ENCODE measurements around the gene TRIM29. TPM values are rescaled to one million over a fixed set of nuclear protein-coding genes. Genes with fewer than 3 reads are reported as not detected.

The TRIM29 gene
- total RNA-seq, 1 donor from 2014 or later, result 146 TPM

DNA sequence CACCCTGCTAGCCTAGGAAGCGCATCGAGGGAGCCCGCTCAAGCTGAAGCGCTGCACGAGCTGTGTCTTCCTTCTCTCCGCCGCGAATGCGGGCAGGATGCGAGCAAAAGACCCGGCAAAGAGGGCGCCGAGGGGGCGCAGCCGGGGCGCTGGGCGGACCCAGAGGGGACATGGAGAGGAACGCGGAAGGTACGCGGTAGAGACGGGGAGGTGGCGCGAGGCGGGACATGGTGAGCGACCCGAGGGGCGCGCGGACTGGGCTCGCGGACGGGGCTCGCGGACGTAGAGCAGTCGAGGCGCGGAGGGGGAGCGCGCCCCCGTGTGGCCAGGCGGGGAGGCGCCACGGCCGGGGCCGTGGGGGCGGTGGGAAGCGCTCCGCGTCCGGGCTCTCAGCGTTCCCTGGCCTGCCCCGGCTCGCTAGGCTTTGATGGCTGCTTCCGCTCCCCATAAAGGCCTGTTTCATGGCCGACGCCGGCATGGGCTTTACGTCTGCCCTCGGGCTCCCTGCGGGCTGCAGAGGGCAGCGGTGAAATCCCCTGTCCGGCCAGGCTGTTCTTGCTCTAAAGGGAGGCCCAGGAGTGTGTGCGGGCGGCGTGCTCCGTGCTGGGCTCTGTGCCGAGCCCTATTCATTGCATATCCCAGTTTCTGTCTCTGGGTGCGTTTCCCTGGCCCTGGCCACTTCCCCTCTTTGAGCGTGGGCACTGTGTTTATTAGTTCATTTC lies 31.2 kb upstream of the TRIM29 start:
- Histone ChIP-seq H3K36me3 (ENCODE audit: control insufficient read depth, insufficient read depth, low read length) (no peaks in the 10 kb centered on the region), H3K27me3 (ENCODE audit: control insufficient read depth, insufficient read depth, low read length) (no peaks in the 10 kb centered on the region), H3K4me3 (ENCODE audit: low read depth, low read length) (peak overlapping the region; percentile 47)
- FAIRE-seq (no peak), DNase-seq (ENCODE audit: low read depth) (peak; percentile 65)
- TF ChIP-seq, protein P1, sequence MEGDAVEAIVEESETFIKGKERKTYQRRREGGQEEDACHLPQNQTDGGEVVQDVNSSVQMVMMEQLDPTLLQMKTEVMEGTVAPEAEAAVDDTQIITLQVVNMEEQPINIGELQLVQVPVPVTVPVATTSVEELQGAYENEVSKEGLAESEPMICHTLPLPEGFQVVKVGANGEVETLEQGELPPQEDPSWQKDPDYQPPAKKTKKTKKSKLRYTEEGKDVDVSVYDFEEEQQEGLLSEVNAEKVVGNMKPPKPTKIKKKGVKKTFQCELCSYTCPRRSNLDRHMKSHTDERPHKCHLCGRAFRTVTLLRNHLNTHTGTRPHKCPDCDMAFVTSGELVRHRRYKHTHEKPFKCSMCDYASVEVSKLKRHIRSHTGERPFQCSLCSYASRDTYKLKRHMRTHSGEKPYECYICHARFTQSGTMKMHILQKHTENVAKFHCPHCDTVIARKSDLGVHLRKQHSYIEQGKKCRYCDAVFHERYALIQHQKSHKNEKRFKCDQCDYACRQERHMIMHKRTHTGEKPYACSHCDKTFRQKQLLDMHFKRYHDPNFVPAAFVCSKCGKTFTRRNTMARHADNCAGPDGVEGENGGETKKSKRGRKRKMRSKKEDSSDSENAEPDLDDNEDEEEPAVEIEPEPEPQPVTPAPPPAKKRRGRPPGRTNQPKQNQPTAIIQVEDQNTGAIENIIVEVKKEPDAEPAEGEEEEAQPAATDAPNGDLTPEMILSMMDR (IDR thresholded peaks at IDR 0.05; ENCODE audit: insufficient read depth, low read length, severe bottlenecking), result peak; percentile 87

DNA sequence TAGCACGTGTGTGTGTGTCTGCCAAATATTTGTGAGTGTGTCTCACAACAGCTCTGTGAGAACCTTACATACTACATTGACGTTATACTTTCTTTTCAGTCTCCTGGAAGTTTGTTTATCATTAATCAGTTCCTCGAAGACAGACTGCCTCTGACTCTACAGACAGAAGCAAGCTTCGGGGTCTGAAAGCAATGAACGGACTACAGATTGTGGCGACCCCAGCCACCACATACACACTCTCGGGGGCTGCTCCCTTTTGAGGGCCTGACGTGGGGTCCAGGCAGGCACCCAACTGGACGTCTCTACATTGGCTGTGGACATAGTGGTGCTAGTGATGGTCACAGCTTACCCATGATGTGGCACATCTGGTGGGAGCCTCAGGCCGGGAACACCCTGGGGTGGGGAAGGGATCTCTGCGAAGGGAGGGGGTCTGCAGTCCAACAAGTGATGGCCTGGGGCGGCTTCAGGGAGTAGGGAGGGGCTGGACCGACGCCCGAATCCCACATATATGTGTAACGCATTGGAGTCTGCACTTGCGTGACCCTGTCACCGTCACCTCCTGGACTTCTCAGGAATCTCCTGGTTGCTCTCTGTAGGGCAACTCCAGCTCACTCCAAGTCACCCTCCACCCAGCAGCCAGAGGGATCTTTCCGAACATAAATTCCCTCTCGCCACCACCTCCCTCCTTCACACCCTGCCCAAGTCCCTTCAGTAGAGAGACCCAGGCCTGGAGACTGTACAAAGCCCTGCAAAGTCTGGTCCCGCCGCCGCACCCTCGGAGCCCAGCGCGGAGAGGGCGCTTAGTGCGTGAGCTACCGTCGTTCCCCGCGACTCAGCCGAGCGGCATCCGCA lies 30.4 kb upstream of the TRIM29 start:
- no peak for FAIRE-seq
- Histone ChIP-seq H3K4me3 (ENCODE audit: low read depth, low read length) (peak overlapping the region; percentile 47), H3K27me3 (ENCODE audit: control insufficient read depth, insufficient read depth, low read length) (no peaks in the 10 kb centered on the region), H3K36me3 (ENCODE audit: control insufficient read depth, insufficient read depth, low read length) (no peaks in the 10 kb centered on the region)
- DNase-seq (ENCODE audit: low read depth), result no peak
- TF ChIP-seq, protein P1 (IDR thresholded peaks at IDR 0.05; ENCODE audit: insufficient read depth, low read length, severe bottlenecking), result no peak

DNA sequence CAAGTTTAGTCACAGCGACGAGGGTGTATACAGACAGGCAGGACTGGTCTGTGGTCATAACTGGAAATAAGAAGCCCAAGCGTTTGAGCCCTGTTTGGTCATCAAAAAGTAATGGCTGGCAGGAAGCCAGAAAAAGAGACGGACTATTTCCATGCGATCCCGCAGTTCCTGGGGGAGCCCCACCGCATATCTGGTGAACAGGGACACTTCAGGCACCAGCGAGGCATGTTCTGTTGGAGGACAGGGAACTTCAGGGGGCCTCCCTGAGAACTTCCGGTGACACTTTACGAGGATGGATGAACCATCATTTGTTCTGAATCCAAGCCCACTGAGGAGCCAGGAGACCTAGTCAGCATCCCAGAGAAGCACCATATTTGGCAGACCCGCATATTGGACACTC lies 29.7 kb upstream of the TRIM29 start:
- Histone ChIP-seq H3K27me3 (ENCODE audit: control insufficient read depth, insufficient read depth, low read length) (no peaks in the 10 kb centered on the region), H3K36me3 (ENCODE audit: control insufficient read depth, insufficient read depth, low read length) (no peaks in the 10 kb centered on the region), H3K4me3 (ENCODE audit: low read depth, low read length) (no peak overlapping the region)
- TF ChIP-seq, protein P1 (IDR thresholded peaks at IDR 0.05; ENCODE audit: insufficient read depth, low read length, severe bottlenecking), result no peak
- no peak for FAIRE-seq
- no peak for DNase-seq (ENCODE audit: low read depth)

DNA sequence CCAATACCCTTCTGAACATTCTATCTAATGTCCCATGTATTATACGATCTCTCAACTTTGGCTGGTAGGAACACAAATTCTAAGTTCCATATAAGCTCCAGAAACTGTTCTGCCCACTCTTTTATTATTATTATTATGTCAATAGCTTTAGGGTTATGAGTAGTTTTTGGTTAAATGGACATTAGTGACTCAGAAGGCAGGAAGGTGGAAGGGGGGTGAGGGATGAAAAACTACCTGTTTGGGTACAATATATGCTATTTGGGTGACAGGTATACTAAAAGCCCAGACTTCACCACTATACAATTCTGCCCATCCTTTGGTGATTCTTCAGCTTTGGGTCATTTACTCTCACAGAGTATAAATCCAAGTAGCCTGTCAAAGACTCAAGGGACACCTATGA lies 22.5 kb upstream of the TRIM29 start:
- DNase-seq (ENCODE audit: low read depth) (peak; percentile 51), FAIRE-seq (no peak)
- H3K27me3 ChIP-seq (ENCODE audit: control insufficient read depth, insufficient read depth, low read length), result no peaks in the 10 kb centered on the region
- no peak overlapping the region for H3K4me3 ChIP-seq (ENCODE audit: low read depth, low read length)
- TF ChIP-seq, protein P1 (IDR thresholded peaks at IDR 0.05; ENCODE audit: insufficient read depth, low read length, severe bottlenecking), result no peak
- H3K36me3 ChIP-seq (ENCODE audit: control insufficient read depth, insufficient read depth, low read length), result no peaks in the 10 kb centered on the region

DNA sequence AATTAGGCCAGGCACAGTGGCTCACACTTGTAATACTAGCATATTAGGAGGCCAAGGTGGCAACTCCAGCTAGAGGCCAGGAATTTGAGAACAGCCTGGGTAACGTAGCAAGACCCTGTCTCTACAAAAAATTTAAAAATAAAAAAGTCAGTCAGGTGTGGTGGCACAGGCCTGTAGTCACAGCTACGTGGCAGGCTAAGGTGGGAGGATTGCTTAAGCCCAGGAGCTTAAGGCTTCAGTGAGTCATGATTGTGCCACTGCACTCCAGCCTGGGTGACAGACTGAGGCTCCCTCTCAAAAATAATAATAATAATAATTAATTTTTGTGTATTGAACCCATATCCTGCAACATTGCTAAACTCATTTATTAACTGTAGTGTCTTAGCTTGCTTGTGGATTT lies 15.3 kb upstream of the TRIM29 start:
- TF ChIP-seq, protein P1 (IDR thresholded peaks at IDR 0.05; ENCODE audit: insufficient read depth, low read length, severe bottlenecking), result no peak
- no peaks in the 10 kb centered on the region for H3K27me3 ChIP-seq (ENCODE audit: control insufficient read depth, insufficient read depth, low read length)
- no peak overlapping the region for H3K4me3 ChIP-seq (ENCODE audit: low read depth, low read length)
- DNase-seq (ENCODE audit: low read depth), result peak; percentile 90
- FAIRE-seq, result no peak
- H3K36me3 ChIP-seq (ENCODE audit: control insufficient read depth, insufficient read depth, low read length), result no peaks in the 10 kb centered on the region

Measured in bronchial epithelial cell (primary cell).